Neural cell (in vitro differentiated cells): ENCODE results near the gene MYBBP1A. TPM values are rescaled to one million over a fixed set of nuclear protein-coding genes. Genes with fewer than 3 reads are reported as not detected.
A peak's percentile ranks its signal among the peaks of the same experiment; 100 is the strongest.

Experiments
- H2AFZ ChIP-seq: fragments of 200-600, 300-800 bp; sonication (generic), shearing (Covaris generic); 2 replicates; pipeline ENCODE4 v1.6.0; 2014; ENCODE audit warnings: low read depth, mild to moderate bottlenecking, antibody characterized with exemption, low read length, moderate library complexity
- H3F3A ChIP-seq: fragments of 200-600 bp; shearing (Covaris generic); 2 replicates; pipeline ENCODE4 v1.6.1; 2016; ENCODE audit warnings: mild to moderate bottlenecking, moderate library complexity, mixed read lengths, antibody characterized with exemption, low read length; ENCODE audit not compliant: insufficient read depth, poor library complexity, severe bottlenecking
- H3K27ac ChIP-seq: fragments of 200-600, 300-800 bp; sonication (generic), shearing (Covaris generic); 2 replicates; pipeline ENCODE4 v1.5.1; 2014; ENCODE audit warnings: mild to moderate bottlenecking, low read length, moderate library complexity
- H3K27me3 ChIP-seq: fragments of 300-800, 200-600 bp; sonication (generic), shearing (Covaris generic); 2 replicates; pipeline ENCODE4 v1.6.0; 2014; ENCODE audit warnings: mild to moderate bottlenecking, low read depth, low read length, moderate library complexity; ENCODE audit not compliant: insufficient read depth
- H3K36me3 ChIP-seq: fragments of 300-800, 200-600 bp; sonication (generic), shearing (Covaris generic); 2 replicates; pipeline ENCODE4 v1.5.1; 2014; ENCODE audit warnings: mild to moderate bottlenecking, antibody characterized with exemption, low read length, moderate library complexity; ENCODE audit not compliant: insufficient read depth
- H3K4me2 ChIP-seq: fragments of 300-800, 200-600 bp; sonication (generic), shearing (Covaris generic); 2 replicates; pipeline ENCODE4 v1.6.0; 2014; ENCODE audit warnings: mild to moderate bottlenecking, low read length
- H3K4me3 ChIP-seq: fragments of 300-800, 200-600 bp; sonication (generic), shearing (Covaris generic); 2 replicates; pipeline ENCODE4 v1.5.1; 2014; ENCODE audit warnings: mild to moderate bottlenecking, low read length, moderate library complexity
- H3K79me2 ChIP-seq: fragments of 200-600 bp; shearing (Covaris generic); replicated peaks from 2 replicates; pipeline ENCODE4 v1.6.0; 2014; ENCODE audit warnings: mild to moderate bottlenecking, low read length, moderate library complexity; ENCODE audit not compliant: insufficient read depth
- H3K9ac ChIP-seq: fragments of 300-800, 200-600 bp; sonication (generic), shearing (Covaris generic); 2 replicates; pipeline ENCODE4 v1.6.1; 2016; ENCODE audit warnings: mild to moderate bottlenecking, low read length, mixed read lengths
- H3K9me2 ChIP-seq: fragments of 200-600 bp; shearing (Covaris generic); 2 replicates; pipeline ENCODE4 v1.6.1; 2016; ENCODE audit warnings: mild to moderate bottlenecking, low read length, mixed read lengths; ENCODE audit not compliant: insufficient read depth
- H3K9me3 ChIP-seq: fragments of 200-600, 300-800 bp; sonication (generic), shearing (Covaris generic); 2 replicates; pipeline ENCODE4 v1.6.1; 2016; ENCODE audit warnings: mild to moderate bottlenecking, mixed run types, low read length, moderate library complexity, mixed read lengths
- H4K20me1 ChIP-seq: fragments of 200-600 bp; shearing (Covaris generic); 2 replicates; pipeline ENCODE4 v1.6.1; 2016; ENCODE audit warnings: mild to moderate bottlenecking, mixed run types; ENCODE audit not compliant: insufficient read depth
- EP300 ChIP-seq: fragments of 450-650 bp; conservative IDR thresholded peaks from 2 replicates; pipeline ENCODE4 v1.6.1; 2014; ENCODE audit warnings: antibody characterized with exemption, mild to moderate bottlenecking, moderate library complexity; ENCODE audit not compliant: poor library complexity, severe bottlenecking
- EZH2 ChIP-seq: fragments of 200-600, 300-800 bp; shearing (Covaris generic), sonication (generic); IDR thresholded peaks from 2 replicates; pipeline ENCODE4 v1.6.1; 2014; ENCODE audit warnings: antibody characterized with exemption, low read length, borderline replicate concordance, mild to moderate bottlenecking; ENCODE audit not compliant: insufficient read depth, poor library complexity, severe bottlenecking
- MXI1 ChIP-seq: fragments of 450-650 bp; conservative IDR thresholded peaks from 2 replicates; pipeline ENCODE4 v1.6.1; 2014; ENCODE audit warnings: antibody characterized with exemption, mild to moderate bottlenecking; ENCODE audit not compliant: poor library complexity, severe bottlenecking
- POLR2AphosphoS5 ChIP-seq: IDR thresholded peaks from 2 replicates; pipeline ENCODE4 v1.6.1; 2012
- RAD21 ChIP-seq: fragments of 450-650 bp; conservative IDR thresholded peaks from 2 replicates; pipeline ENCODE4 v1.6.1; 2014; ENCODE audit warnings: antibody characterized with exemption, mild to moderate bottlenecking, moderate library complexity
- REST ChIP-seq: IDR thresholded peaks from 2 replicates; pipeline ENCODE4 v1.6.1; 2012; ENCODE audit warnings: borderline replicate concordance
- SMC3 ChIP-seq: fragments of 450-650 bp; conservative IDR thresholded peaks from 2 replicates; pipeline ENCODE4 v1.6.1; 2014; ENCODE audit warnings: antibody characterized with exemption, mild to moderate bottlenecking, moderate library complexity; ENCODE audit not compliant: poor library complexity
- TAF1 ChIP-seq: IDR thresholded peaks from 2 replicates; pipeline ENCODE4 v1.6.1; 2012; ENCODE audit warnings: low read depth
- polyA plus RNA-seq: library from polyadenylated mRNA; depleted of rRNA; stranded (reverse); fragments of >200 nt; gene quantifications from 2 replicates; pipeline ENCODE4 v1.2.3, GENCODE V29; 2014
- TF ChIP-seq, protein P1 (sequence below): fragments of 450-650 bp; IDR thresholded peaks from 2 replicates; pipeline ENCODE4 v1.5.1; 2014; ENCODE audit warnings: antibody characterized with exemption, mild to moderate bottlenecking, moderate library complexity; ENCODE audit not compliant: poor library complexity, severe bottlenecking

The MYBBP1A gene
- polyA plus RNA-seq, 1 donor from 2014 or later, result 15.6 TPM

- no peaks in the 10 kb centered on the region for H3K9me3 ChIP-seq
- H4K20me1 ChIP-seq, result no peaks in the 10 kb centered on the region
- TF ChIP-seq EP300 (no peak), EZH2 (no peak), TAF1 (no peak), MXI1 (no peak), RAD21 (no peak), POLR2AphosphoS5 (no peak), REST (no peak), SMC3 (no peak)
- TF ChIP-seq, protein P1, sequence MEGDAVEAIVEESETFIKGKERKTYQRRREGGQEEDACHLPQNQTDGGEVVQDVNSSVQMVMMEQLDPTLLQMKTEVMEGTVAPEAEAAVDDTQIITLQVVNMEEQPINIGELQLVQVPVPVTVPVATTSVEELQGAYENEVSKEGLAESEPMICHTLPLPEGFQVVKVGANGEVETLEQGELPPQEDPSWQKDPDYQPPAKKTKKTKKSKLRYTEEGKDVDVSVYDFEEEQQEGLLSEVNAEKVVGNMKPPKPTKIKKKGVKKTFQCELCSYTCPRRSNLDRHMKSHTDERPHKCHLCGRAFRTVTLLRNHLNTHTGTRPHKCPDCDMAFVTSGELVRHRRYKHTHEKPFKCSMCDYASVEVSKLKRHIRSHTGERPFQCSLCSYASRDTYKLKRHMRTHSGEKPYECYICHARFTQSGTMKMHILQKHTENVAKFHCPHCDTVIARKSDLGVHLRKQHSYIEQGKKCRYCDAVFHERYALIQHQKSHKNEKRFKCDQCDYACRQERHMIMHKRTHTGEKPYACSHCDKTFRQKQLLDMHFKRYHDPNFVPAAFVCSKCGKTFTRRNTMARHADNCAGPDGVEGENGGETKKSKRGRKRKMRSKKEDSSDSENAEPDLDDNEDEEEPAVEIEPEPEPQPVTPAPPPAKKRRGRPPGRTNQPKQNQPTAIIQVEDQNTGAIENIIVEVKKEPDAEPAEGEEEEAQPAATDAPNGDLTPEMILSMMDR, result no peak
- H3K4me2 ChIP-seq, result peak overlapping the region; percentile 96
- no peaks in the 10 kb centered on the region for H3K36me3 ChIP-seq
- peak overlapping the region; percentile 81 for H3K27ac ChIP-seq
- no peaks in the 10 kb centered on the region for H3K9me2 ChIP-seq
- peak overlapping the region; percentile 75 for H2AFZ ChIP-seq
- H3K79me2 ChIP-seq, result peaks cover 11% of the 10 kb centered on the region
- peak overlapping the region; percentile 95 for H3K9ac ChIP-seq
- peaks cover 4% of the 10 kb centered on the region for H3F3A ChIP-seq
- peak overlapping the region; percentile 97 for H3K4me3 ChIP-seq
- peaks cover 11% of the 10 kb centered on the region for H3K27me3 ChIP-seq
These were observed 55.0 kb downstream of the MYBBP1A start for GRCh38 chr17:4500191-4500571.

- Histone ChIP-seq H3K36me3 (no peaks in the 10 kb centered on the region), H3K4me3 (peak overlapping the region; percentile 97), H4K20me1 (no peaks in the 10 kb centered on the region), H3K4me2 (peak overlapping the region; percentile 96), H3K79me2 (peaks cover 11% of the 10 kb centered on the region), H3K27ac (peak overlapping the region; percentile 81), H3K27me3 (peaks cover 11% of the 10 kb centered on the region), H3K9ac (peak overlapping the region; percentile 95), H3K9me2 (no peaks in the 10 kb centered on the region), H3K9me3 (no peaks in the 10 kb centered on the region), H2AFZ (peak overlapping the region; percentile 75), H3F3A (peaks cover 4% of the 10 kb centered on the region)
- TF ChIP-seq MXI1 (peak; percentile 89), EZH2 (no peak), TAF1 (no peak), POLR2AphosphoS5 (peak; percentile 92), RAD21 (no peak), EP300 (peak; percentile 12), SMC3 (no peak), REST (peak; percentile 82)
- TF ChIP-seq, protein P1, result peak; percentile 36
These were observed 55.6 kb downstream of the MYBBP1A start for GRCh38 chr17:4499431-4500190.
